ENCODE measurements around the gene IFRD1. TPM values are rescaled to one million over a fixed set of nuclear protein-coding genes. Genes with fewer than 3 reads are reported as not detected.
A peak's percentile ranks its signal among the peaks of the same experiment; 100 is the strongest.

The IFRD1 gene
- total RNA-seq, 6 experiments from 2014 or later: 19.0 to 34.7 (median 28.2) TPM

DNA sequence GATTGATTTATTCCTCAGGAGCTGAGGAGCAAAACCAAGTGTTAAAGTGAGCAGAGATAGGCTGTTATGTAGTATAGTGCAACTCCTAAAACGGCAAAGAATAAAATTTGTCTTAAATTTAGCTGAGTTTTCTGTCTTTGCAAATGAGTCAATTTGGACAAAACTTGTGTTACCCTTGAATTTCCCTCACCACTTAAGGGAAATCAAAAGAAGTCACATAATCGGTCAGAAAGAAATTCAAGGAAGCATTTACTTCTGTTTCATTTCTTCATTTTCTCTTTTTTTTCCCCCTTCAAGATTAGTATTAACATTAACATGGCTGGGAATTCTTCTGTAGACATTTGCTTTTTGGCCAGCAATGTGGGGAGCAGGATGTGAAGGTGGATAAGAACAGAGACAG is 44.4 kb downstream of the IFRD1 start:
- WGBS (ENCODE audit: insufficient coverage, low coverage, low lambda C conversion rate, missing lambda C conversion rate): 80% methylated on average over 2 of the region's 2 CpGs

GRCh38 chr7:112495156-112495788 is 45.0 kb downstream of the IFRD1 start:
- Histone ChIP-seq H3K27me3 (no peaks in the 10 kb centered on the region), H3K4me3 (no peak overlapping the region), H3K4me1 (peaks cover 0 to 4% (median 0%) of the 10 kb centered on the region in 4 donors), H3K36me3 (no peaks in the 10 kb centered on the region), H3K9me3 (no peaks in the 10 kb centered on the region), H3K27ac (no peak overlapping the region)
- no peak for TF ChIP-seq CTCF (IDR thresholded peaks at IDR 0.05)
- no peak for DNase-seq
- WGBS (ENCODE audit: insufficient coverage, low coverage, low lambda C conversion rate, missing lambda C conversion rate): 57% methylated on average over 2 of the region's 2 CpGs
- intact Hi-C loops (cut with DNase I): no loop called here
- ATAC-seq: no peak

More for the DNA sequence above, 44.4 kb downstream of the IFRD1 start:
- intact Hi-C loops (cut with DNase I): no loop called here
- Histone ChIP-seq H3K4me1 (peaks cover 0 to 4% (median 0%) of the 10 kb centered on the region in 4 donors), H3K9me3 (no peaks in the 10 kb centered on the region), H3K4me3 (no peak overlapping the region), H3K27ac (no peak overlapping the region), H3K36me3 (no peaks in the 10 kb centered on the region), H3K27me3 (no peaks in the 10 kb centered on the region)
- DNase-seq (no peak), ATAC-seq (no peak)
- no peak for TF ChIP-seq POLR2A (IDR thresholded peaks at IDR 0.05)
- no peak for TF ChIP-seq CTCF (IDR thresholded peaks at IDR 0.05)

- peak in 2 of 3 donors; percentile 27 to 59 for DNase-seq
- Histone ChIP-seq H3K9me3 (no peaks in the 10 kb centered on the region), H3K27me3 (no peaks in the 10 kb centered on the region), H3K4me3 (no peak overlapping the region), H3K36me3 (no peaks in the 10 kb centered on the region), H3K4me1 (peaks cover 0 to 4% (median 0%) of the 10 kb centered on the region in 4 donors), H3K27ac (no peak overlapping the region)
- TF ChIP-seq POLR2A (IDR thresholded peaks at IDR 0.05) (no peak), CTCF (IDR thresholded peaks at IDR 0.05) (peak; percentile 49 to 66 (median 60))
- intact Hi-C loops (cut with DNase I): no loop called here
- ATAC-seq: peak; percentile 91 to 98 (median 94)
- 25% methylated on average over 6 of the region's 6 CpGs for WGBS (ENCODE audit: insufficient coverage, low coverage, low lambda C conversion rate, missing lambda C conversion rate)
These were observed 45.7 kb downstream of the IFRD1 start for GRCh38 chr7:112495810-112496462.

DNA sequence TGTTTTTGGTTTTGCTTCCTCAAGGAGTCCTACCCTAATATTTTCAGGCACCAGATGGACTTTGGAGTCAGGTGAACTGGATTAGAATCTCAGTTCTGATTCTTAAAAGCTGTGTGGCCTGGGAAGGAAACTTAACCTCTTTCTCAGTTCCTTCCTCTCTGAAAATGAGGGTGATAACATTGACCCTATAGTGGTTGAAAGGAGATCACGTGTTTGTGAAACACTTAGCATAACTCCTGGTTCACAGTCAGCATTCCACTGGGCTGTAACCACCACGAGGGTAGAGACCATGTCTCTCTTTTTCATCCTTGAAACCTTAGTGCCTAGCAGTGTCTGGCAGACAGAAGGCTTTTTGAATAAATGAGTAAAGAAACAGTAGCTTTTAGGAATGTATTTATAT is 47.2 kb downstream of the IFRD1 start:
- Histone ChIP-seq H3K4me1 (peaks cover 0 to 4% (median 0%) of the 10 kb centered on the region in 4 donors), H3K9me3 (no peaks in the 10 kb centered on the region), H3K27me3 (no peaks in the 10 kb centered on the region), H3K4me3 (no peak overlapping the region), H3K27ac (no peak overlapping the region), H3K36me3 (no peaks in the 10 kb centered on the region)
- intact Hi-C loops (cut with DNase I): no loop called here
- DNase-seq (no peak), ATAC-seq (no peak)
- TF ChIP-seq CTCF (IDR thresholded peaks at IDR 0.05) (no peak), POLR2A (IDR thresholded peaks at IDR 0.05) (no peak)
- WGBS (ENCODE audit: insufficient coverage, low coverage, low lambda C conversion rate, missing lambda C conversion rate): 36% methylated on average over 2 of the region's 2 CpGs

Data from right lobe of liver (tissue), 6 donors.